A204.1 (cell line): ENCODE results near the gene IL20RB.

Experiments used
- FAIRE-seq: peaks from 2 replicates; lab custom pipeline; 2012; peaks lifted over from hg19 to GRCh38; lab: Jason Lieb, UNC

IL20RB gene

GRCh38 chr3:136957751-136958288 is at the start of gene IL20RB:
IL20RB (plus strand) TSS chr3:136957983; CDS start chr3:136958114, 131 bp downstream.
- FAIRE-seq: no peak

- FAIRE-seq: no peak
These were observed 49.5 kb upstream of the IL20RB start for GRCh38 chr3:136908297-136908696.

- no peak for FAIRE-seq
These were observed 48.6 kb upstream of the IL20RB start for GRCh38 chr3:136909187-136909586.

- FAIRE-seq: no peak
These were observed 47.1 kb upstream of the IL20RB start for GRCh38 chr3:136910697-136911096.

GRCh38 chr3:136913168-136913567 is 44.6 kb upstream of the IL20RB start:
- no peak for FAIRE-seq

GRCh38 chr3:136914739-136915138 is 43.0 kb upstream of the IL20RB start:
- FAIRE-seq: no peak

- FAIRE-seq: no peak
These were observed 41.6 kb upstream of the IL20RB start for GRCh38 chr3:136916223-136916622.

- no peak for FAIRE-seq
These were observed 37.8 kb upstream of the IL20RB start for GRCh38 chr3:136919799-136920580.

GRCh38 chr3:136920904-136921611 is 36.7 kb upstream of the IL20RB start:
- no peak for FAIRE-seq

- no peak for FAIRE-seq
These were observed 32.2 kb upstream of the IL20RB start for GRCh38 chr3:136925425-136926190.

GRCh38 chr3:136928240-136928639 is 29.5 kb upstream of the IL20RB start:
- FAIRE-seq: no peak

- no peak for FAIRE-seq
These were observed 27.7 kb upstream of the IL20RB start for GRCh38 chr3:136929977-136930670.

- FAIRE-seq: no peak
These were observed 26.2 kb upstream of the IL20RB start for GRCh38 chr3:136931606-136932005.

GRCh38 chr3:136932523-136932922 is 25.3 kb upstream of the IL20RB start:
- FAIRE-seq: no peak

GRCh38 chr3:136932978-136933772 is 24.6 kb upstream of the IL20RB start:
- FAIRE-seq: no peak

- FAIRE-seq: no peak
These were observed 20.6 kb upstream of the IL20RB start for GRCh38 chr3:136937175-136937574.

- FAIRE-seq: no peak
These were observed 19.9 kb upstream of the IL20RB start for GRCh38 chr3:136937851-136938250.

GRCh38 chr3:136938334-136938733 is 19.4 kb upstream of the IL20RB start:
- FAIRE-seq: no peak

- FAIRE-seq: no peak
These were observed 18.3 kb upstream of the IL20RB start for GRCh38 chr3:136939489-136939888.

- FAIRE-seq: no peak
These were observed 15.0 kb upstream of the IL20RB start for GRCh38 chr3:136942803-136943202.

- no peak for FAIRE-seq
These were observed 14.3 kb upstream of the IL20RB start for GRCh38 chr3:136943436-136943835.
